Osteocyte (in vitro differentiated cells): Measurements from ENCODE around the gene F11R. TPM values are rescaled to one million over a fixed set of nuclear protein-coding genes. Genes with fewer than 3 reads are reported as not detected.
"Not testable (repeated sequence)": the region's sequence is repeated elsewhere in the genome, so short reads cannot be mapped to it uniquely, and the experiment has no call there.

Experiments used
- DNase-seq: peaks from one replicate; pipeline ENCODE4 v3.0.0; 2021; ENCODE audit warnings: mixed read lengths; ENCODE audit not compliant: unreplicated experiment; ENCODE audit errors: extremely low spot score
- H3K27ac Mint-ChIP-seq: one replicate; pipeline ENCODE4 v1.8.0; 2021; ENCODE audit warnings: mild to moderate bottlenecking, mixed read lengths; ENCODE audit not compliant: unreplicated experiment
- H3K27me3 Mint-ChIP-seq: one replicate; pipeline ENCODE4 v1.8.0; 2021; ENCODE audit warnings: mixed read lengths; ENCODE audit not compliant: unreplicated experiment
- H3K36me3 Mint-ChIP-seq: one replicate; pipeline ENCODE4 v1.8.0; 2021; ENCODE audit warnings: mixed read lengths; ENCODE audit not compliant: unreplicated experiment
- H3K4me1 Mint-ChIP-seq: one replicate; pipeline ENCODE4 v1.8.0; 2021; ENCODE audit warnings: mixed read lengths; ENCODE audit not compliant: unreplicated experiment
- H3K4me3 Mint-ChIP-seq: one replicate; pipeline ENCODE4 v1.8.0; 2021; ENCODE audit warnings: mild to moderate bottlenecking, moderate library complexity, mixed read lengths; ENCODE audit not compliant: unreplicated experiment
- H3K9me3 Mint-ChIP-seq: one replicate; pipeline ENCODE4 v1.8.0; 2021; ENCODE audit warnings: mixed read lengths; ENCODE audit not compliant: unreplicated experiment
- total RNA-seq: library from RNA; stranded (reverse); gene quantifications from 2 replicates; pipeline ENCODE4 v1.2.1, GENCODE V29; 2021
- TF ChIP-seq, protein P1 (sequence below): fragments of 200-600 bp; sonication (generic); IDR thresholded peaks from 2 replicates; pipeline ENCODE4 v1.5.0; 2021; ENCODE audit warnings: antibody characterized with exemption, mild to moderate bottlenecking, moderate library complexity

The F11R gene
- total RNA-seq, 1 donor from 2014 or later: 1.5 TPM

DNA sequence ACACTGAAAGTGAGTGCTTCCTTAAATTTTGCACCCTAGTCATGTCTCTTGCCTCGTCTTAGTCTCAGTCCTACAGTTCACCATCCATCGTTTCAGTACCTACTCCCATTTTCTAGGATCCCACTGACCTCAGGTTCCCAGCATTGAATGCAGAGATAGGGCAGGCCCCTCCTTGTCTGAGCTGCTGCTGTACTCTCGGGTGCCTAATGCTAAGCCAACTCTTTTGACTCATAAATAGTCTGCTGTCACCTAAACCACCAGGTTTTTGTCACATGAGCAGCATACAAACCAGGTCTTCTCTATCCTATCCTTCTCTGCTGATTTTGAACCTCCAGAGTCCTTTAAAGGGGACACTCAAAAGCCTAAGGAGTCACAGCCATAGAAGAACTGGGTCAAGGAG is 45.7 kb upstream of the F11R start:
- no peak overlapping the region for H3K27ac Mint-ChIP-seq
- DNase-seq: no peak
- H3K9me3 Mint-ChIP-seq: no peaks in the 10 kb centered on the region
- no peak overlapping the region for H3K4me3 Mint-ChIP-seq
- no peaks in the 10 kb centered on the region for H3K36me3 Mint-ChIP-seq
- H3K4me1 Mint-ChIP-seq: no peaks in the 10 kb centered on the region
- TF ChIP-seq, protein P1, sequence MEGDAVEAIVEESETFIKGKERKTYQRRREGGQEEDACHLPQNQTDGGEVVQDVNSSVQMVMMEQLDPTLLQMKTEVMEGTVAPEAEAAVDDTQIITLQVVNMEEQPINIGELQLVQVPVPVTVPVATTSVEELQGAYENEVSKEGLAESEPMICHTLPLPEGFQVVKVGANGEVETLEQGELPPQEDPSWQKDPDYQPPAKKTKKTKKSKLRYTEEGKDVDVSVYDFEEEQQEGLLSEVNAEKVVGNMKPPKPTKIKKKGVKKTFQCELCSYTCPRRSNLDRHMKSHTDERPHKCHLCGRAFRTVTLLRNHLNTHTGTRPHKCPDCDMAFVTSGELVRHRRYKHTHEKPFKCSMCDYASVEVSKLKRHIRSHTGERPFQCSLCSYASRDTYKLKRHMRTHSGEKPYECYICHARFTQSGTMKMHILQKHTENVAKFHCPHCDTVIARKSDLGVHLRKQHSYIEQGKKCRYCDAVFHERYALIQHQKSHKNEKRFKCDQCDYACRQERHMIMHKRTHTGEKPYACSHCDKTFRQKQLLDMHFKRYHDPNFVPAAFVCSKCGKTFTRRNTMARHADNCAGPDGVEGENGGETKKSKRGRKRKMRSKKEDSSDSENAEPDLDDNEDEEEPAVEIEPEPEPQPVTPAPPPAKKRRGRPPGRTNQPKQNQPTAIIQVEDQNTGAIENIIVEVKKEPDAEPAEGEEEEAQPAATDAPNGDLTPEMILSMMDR: no peak
- H3K27me3 Mint-ChIP-seq: peaks cover 29% of the 10 kb centered on the region

DNA sequence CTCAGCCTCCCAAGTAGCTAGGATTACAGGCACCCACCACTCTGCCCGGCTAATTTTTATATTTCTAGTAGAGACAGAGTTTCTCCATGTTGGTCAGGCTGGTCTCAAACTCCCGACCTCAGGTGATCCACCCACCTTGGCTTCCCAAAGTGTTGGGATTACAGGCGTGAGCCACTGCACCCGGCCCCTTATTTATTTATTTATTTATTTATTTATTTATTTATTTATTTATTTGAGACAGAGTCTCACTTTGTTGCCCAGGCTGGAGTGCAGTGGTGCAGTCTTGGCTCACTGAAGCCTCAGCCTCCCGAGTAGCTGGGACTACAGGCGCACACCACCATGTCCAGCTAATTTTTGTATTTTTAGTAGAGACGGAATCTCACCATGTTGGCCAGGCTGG is 44.7 kb upstream of the F11R start:
- H3K4me1 Mint-ChIP-seq, DNase-seq, H3K4me3 Mint-ChIP-seq, H3K27ac Mint-ChIP-seq, H3K9me3 Mint-ChIP-seq, H3K36me3 Mint-ChIP-seq: not testable (repeated sequence)
- H3K27me3 Mint-ChIP-seq: peaks cover 29% of the 10 kb centered on the region

DNA sequence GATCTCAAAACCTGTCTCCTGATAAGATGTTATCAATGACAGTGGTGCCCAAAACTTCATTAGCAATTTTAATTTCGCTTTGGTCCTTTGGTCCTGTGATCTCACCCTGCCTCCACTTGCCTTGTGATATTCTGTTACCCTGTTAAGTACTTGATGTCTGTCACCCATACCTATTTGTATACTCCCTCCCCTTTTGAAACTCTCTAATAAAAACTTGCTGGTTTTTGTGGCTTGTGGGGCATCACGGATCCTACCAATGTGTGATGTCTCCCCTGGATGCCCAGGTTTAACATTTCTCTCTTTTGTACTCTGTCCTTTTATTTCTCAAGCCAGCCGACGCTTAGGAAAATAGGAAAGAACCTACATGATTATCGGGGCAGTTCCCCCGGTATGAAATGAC is 43.0 kb upstream of the F11R start:
- H3K4me3 Mint-ChIP-seq, H3K27ac Mint-ChIP-seq, H3K9me3 Mint-ChIP-seq, H3K36me3 Mint-ChIP-seq, H3K4me1 Mint-ChIP-seq, DNase-seq: not testable (repeated sequence)
- peaks cover 37% of the 10 kb centered on the region for H3K27me3 Mint-ChIP-seq

DNA sequence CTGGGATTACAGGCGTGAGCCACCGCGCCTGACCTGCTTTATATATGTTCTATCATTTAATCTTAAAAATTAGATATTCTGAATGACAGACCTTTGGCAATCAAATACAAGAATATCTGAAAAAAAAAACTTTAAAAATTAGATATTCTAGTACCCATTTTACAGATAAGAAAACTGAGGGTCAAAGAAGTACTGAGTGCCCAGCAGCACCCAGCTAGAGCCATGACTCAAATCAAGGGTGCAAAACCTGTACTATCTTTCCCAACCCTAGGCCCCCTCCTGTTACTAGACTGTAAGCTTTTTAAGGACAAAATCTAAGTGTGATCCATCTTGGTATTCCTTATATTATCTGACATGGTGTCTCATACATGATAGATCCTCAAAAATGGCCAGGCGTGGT is 40.5 kb upstream of the F11R start:
- Mint-ChIP-seq H3K27ac (no peak overlapping the region), H3K27me3 (peaks cover 33% of the 10 kb centered on the region), H3K9me3 (no peaks in the 10 kb centered on the region), H3K4me1 (no peaks in the 10 kb centered on the region), H3K36me3 (no peaks in the 10 kb centered on the region), H3K4me3 (no peak overlapping the region)
- no peak for DNase-seq
- TF ChIP-seq, protein P1: no peak

DNA sequence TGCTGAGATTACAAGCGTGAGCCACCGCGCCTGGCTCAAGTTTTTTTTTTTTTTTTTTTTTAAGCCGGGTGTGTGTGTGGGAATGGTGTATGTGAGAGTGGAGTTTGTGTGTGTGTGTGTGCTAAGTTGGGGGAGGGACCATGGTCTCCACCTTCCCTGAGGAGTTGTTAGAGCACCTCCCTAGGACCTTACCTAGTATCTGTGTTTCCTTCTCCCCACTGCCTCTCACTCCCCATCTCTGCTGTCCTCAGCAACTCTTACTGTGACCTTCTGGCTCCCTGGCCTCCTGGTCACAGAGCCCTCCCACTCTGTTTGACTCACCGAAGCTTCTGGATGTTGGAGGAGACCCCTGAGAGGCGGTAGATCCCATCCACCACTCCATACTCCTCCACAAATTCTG is 38.3 kb upstream of the F11R start:
- DNase-seq: no peak
- H3K27ac Mint-ChIP-seq: no peak overlapping the region
- TF ChIP-seq, protein P1: no peak
- H3K36me3 Mint-ChIP-seq: no peaks in the 10 kb centered on the region
- H3K4me1 Mint-ChIP-seq: no peaks in the 10 kb centered on the region
- no peaks in the 10 kb centered on the region for H3K9me3 Mint-ChIP-seq
- H3K4me3 Mint-ChIP-seq: no peak overlapping the region
- H3K27me3 Mint-ChIP-seq: peaks cover 34% of the 10 kb centered on the region

DNA sequence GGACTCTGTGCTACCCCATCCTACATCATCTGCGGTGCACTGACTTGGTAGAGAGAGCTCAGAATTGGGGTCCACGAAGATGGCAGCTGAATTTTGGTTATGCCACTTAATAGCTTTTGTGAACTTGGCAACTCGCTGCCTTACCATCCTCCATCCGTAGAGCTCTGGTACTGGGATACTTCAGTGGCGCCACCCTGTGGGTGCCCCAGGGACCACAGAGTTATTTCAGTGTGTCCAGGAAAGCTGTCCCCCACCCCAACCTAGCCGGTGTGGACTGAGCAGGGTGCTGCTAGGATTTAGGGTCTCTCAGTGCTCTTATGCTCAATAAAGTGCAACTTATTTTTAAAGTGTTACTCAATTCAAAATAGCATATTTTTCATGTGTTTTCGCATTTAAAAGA is 33.9 kb upstream of the F11R start:
- no peaks in the 10 kb centered on the region for H3K4me1 Mint-ChIP-seq
- H3K9me3 Mint-ChIP-seq: peaks cover 2% of the 10 kb centered on the region
- DNase-seq: no peak
- H3K36me3 Mint-ChIP-seq: no peaks in the 10 kb centered on the region
- no peak overlapping the region for H3K4me3 Mint-ChIP-seq
- no peak overlapping the region for H3K27ac Mint-ChIP-seq
- H3K27me3 Mint-ChIP-seq: peaks cover 16% of the 10 kb centered on the region
- TF ChIP-seq, protein P1: no peak
